Activated T-cell treated with anti-CD3 and anti-CD28 coated beads, Interleukin-2, amount 50 U/mL, for 48 hours (primary cell): ENCODE results near the gene STRAP.

Experiments
- DNase-seq, 2 experiments: peaks; one replicate each; pipeline ENCODE4 v3.0.0-alpha.2; 2020

STRAP gene, protein sequence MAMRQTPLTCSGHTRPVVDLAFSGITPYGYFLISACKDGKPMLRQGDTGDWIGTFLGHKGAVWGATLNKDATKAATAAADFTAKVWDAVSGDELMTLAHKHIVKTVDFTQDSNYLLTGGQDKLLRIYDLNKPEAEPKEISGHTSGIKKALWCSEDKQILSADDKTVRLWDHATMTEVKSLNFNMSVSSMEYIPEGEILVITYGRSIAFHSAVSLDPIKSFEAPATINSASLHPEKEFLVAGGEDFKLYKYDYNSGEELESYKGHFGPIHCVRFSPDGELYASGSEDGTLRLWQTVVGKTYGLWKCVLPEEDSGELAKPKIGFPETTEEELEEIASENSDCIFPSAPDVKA

DNA sequence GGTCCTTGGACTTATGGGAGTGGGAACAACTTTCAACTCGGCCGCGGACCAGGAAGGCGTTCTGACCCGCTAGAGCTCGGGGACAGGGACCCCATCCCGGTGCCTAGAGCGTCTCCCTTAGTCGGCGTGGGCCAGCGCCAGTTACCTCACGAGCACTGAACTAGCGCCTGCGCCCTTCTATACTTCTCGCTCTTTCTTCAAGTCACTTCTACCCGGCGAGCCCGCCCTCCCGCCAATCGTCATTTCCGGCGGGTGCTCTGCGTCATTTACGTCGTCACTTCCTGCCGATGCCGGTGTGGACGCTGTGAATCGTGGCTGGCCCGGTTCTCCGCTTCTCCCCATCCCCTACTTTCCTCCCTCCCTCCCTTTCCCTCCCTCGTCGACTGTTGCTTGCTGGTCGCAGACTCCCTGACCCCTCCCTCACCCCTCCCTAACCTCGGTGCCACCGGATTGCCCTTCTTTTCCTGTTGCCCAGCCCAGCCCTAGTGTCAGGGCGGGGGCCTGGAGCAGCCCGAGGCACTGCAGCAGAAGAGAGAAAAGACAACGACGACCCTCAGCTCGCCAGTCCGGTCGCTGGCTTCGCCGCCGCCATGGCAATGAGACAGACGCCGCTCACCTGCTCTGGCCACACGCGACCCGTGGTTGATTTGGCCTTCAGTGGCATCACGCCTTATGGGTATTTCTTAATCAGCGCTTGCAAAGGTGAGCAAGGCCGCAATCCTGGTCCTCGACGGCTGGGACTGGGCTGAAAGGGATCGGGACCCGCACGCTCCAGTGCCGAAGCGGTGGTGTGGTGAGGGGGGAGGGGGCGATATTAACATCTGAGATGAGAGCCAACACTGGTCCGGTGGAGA is at the start of gene STRAP:
STRAP (plus strand) TSS at position 270 of the 854 bp plus-strand sequence; CDS start at position 591, 321 bp downstream.
- DNase-seq = peak; percentile 97

DNA sequence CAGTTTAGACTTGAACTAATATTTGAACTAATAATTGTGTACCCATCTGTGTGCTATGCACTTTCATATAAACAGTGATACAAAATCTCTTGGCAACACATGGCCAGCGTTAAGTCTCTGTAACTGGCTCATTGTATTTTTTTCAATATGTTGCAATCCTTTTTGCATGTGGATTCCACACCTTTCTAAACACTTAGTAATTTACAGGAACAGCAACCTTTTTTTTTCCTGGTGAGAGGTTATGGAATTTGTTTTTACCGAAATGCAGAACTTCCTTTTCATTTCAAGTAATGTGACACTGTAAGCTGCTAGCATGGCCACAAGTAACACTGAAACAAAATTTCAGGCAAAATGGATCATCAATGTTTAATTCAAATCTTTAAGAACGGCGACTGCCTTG is 47.6 kb upstream of the STRAP start:
- DNase-seq = no peak

DNA sequence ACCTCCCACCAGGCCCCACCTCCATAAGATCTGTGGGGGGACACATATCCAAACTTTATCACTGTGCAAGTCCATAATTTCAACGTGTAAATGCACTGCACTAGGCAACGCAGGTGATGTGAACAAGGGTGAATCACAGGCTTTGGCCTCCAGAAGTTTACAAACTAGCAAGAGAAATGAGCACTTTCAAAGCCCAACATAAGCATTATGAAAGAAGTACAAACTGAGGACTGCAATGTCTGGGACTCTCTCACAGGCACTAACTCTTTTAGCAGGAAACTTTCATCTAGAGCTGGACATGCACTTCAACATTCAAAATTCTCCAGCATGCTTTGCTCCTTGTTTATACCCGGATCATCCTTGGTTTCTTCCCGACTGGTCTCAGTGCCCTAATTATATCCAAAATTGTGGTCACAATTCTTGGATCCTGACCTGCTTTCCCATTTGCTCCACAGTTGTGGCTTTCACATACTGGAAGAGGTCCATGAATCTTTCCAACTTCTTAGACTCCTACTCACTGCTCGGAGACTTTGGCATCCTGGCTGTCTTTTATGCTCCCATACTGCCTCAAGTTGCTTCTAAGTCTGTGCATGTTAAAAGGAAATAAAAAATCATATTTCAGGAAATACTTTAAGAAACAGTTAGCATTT is 44.9 kb upstream of the STRAP start:
- no peak for DNase-seq

DNA sequence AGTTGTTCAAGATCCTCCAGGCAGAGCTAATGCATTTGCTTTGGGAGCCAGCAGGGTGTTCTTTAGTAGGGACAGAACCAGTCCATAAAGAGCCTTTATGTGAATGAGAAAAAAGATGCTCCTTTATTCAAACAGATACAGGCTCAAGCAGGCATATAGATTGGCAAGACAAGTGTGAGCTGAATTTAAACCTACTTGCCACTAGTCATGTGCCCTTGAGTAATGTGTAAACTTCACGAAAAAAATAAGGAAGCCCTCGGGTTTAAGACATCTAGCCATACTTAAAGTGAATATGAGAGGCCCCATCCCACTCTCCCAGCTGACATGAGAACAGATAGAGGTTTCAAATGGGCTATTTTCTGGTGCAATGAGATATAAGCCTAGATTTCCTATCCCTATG is 43.1 kb upstream of the STRAP start:
- no peak for DNase-seq

DNA sequence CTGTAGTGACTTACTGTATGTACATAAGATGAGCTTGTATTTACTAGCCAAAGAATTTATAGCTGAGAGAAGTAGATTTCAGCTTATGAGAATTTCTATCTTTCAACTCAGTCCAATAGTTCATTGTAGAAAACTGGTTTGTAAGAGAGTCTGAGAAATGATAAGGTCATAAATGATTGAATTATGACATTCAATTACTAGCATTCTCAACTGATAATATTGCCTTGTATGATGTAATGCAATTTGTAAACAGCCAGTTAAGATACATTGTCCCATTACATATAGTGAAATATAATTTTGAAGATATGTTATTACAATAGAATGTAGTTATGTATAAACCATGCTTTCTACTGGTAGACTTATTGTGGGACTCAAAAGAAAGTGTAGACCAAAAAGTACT is 42.5 kb upstream of the STRAP start:
- no peak for DNase-seq

DNA sequence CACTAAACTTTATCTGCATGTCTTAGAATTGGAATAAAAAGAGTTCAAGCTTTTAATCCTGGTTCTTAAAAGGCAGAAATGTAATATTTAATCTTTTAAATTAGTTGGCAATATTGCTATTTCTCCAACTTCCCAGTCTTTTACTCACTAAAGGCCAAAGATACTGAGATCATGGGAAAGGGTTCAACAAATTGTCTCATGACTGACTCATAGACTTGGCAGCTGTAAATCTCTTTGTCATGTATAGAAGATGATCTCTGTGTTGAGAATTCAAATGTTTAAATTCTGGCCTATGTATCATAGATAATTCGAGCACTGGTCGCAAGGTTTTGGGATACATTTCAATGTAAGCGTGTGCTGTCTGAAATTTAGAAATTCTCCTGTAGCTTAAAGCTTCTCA is 40.1 kb upstream of the STRAP start:
- DNase-seq = no peak

DNA sequence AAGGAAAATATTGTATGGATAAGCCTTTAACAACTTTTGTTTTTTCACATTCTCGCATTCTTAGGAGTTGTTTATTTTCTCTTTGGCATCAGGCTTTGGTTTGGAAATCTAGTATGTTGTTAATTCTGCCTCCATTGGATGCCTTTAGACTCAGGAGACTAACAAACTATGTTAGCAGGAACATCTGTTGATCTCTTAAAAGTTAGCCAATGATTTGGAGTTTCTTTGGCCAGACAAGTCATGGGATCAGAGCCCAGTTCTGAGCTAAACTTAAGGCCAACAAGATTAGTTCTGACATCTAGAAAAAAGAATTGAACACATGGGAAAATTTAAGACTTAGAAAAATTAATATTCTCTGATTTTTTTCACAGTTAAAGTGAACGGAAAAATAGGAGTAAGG is 35.3 kb upstream of the STRAP start:
- no peak for DNase-seq

DNA sequence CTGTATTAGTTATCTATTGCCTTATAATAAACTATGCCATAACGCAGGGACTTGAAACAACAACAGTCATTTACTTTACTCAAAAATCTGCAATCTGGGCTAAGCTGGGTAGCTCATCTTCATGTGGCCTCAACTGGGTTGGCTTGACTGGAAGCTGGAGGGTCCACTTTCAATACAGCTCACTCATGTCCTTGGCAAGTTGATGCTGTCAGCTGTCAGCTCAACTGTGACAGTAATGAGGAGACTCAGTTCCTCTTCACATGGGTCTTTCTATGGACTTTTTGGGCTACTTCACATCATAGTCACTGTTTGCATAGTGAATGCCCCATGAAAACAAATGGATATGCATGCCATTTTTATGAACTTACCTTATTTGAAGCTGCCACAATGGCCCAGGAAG is 33.6 kb upstream of the STRAP start:
- DNase-seq = no peak

DNA sequence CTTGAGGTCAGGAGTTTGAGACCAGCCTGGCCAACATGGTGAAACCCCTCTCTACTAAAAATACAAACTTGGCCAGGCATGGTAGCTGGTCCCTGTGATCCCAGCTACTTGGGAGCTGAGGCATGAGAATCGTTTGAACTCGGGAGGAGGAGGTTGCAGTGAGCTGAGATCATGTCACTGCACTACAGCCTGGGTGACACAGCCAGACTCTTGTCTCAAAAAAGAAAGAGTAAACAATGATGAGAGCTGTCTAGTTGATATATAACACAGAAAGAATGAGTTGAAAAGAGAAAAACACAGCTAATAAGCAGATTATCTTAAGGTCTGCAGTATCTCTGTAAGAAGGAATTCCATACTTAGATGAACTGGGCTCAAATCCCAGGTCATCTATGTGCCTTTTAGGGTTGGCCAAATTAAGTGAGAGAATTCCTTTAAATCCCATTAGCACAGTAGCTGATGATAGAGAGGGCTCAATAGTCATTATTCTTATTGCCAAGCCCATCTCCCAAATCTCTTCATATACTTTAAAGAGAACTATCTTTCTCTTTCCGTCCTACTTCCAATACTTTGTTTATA is 31.1 kb upstream of the STRAP start:
- no peak for DNase-seq

DNA sequence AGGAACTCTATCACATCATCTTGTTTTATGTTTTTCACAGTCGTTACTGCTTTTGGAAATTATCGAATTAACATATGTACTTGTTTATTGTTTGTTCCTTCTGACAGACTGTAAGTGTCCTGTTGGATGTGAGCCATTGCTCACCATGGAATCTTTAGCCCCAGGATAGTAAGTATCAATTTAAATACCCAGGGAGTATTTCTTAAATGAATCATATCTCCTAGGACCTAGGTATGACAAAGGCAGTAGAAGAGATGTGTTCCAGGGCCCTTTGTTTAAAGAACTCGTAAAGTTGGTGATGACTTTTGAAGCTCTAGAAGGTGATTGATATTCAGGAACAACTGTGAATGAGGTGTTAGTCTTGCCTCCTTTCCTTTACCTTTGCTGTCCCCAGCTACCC is 30.3 kb upstream of the STRAP start:
- DNase-seq = no peak

DNA sequence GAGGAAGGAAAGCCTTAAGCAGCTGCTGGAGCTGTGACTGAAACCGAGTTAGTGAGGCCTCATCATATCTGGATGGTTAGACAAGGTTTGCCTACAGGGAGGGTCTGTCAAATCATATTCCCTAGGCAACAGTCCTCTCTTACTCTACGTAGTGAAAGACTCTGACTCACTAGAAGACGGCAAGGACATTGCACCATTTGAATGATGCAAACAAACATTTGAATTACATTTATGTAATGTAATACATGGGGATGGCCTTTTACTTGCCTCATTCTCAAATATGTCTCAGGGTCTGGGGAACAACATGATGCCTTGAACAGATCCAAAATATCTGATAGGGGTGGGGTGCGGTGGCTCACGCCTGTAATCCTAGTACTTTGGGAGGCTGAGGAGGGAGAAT is 29.8 kb upstream of the STRAP start:
- no peak for DNase-seq

DNA sequence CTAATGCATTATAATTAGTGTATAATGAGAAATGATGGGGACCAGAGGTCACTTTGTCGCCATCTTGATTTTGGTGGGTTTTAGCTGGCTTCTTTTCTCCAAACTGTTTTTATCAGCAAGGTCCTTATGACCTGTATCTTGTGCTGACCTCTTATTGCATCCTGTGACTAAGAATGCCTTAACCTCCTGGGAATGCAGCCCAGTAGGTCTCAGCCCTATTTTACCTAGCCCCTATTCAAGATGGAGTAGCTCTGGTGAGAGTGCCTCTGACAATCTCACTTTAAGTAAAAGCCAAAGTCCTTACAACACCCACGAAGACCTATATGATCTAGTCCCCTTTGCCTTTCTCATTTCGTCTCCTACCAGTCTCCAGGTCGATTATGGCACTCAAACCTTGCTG is 28.3 kb upstream of the STRAP start:
- no peak for DNase-seq

DNA sequence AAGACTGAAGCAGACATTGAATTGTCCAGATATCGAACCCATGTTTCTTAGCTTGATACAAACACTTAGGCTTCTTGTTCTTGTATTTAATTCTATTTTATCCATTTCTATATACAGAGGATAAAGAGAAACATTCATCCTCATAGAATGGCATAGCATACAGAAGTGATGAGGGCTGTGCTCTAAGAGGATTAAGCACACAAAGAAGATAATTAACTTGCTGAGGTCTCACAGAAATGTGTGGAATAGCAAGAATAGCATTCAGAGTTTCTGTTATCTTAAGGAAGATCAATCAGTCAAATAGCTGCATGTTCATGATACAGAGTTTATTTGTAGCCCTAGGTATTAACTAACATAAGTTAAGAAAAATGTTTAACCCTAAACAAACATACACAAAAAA is 27.3 kb upstream of the STRAP start:
- no peak for DNase-seq

DNA sequence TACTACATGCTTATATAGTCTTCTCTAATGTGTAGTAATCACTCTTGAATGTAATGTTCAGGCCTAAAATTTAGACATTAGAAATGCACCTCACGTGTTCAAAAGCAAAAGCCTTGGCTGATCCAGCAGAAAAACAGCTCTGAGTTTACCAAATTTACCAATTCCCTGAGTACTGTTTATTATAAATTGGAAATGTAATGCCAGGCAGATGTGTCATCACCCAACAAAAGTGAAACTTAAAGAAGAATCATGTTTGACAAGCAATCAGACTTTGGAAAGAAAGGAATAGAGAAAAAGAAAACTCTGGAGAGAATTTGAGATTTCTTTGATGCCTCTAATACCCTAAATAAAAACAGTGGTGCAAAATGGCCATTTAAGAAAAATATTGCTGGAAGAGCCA is 26.5 kb upstream of the STRAP start:
- DNase-seq = no peak

DNA sequence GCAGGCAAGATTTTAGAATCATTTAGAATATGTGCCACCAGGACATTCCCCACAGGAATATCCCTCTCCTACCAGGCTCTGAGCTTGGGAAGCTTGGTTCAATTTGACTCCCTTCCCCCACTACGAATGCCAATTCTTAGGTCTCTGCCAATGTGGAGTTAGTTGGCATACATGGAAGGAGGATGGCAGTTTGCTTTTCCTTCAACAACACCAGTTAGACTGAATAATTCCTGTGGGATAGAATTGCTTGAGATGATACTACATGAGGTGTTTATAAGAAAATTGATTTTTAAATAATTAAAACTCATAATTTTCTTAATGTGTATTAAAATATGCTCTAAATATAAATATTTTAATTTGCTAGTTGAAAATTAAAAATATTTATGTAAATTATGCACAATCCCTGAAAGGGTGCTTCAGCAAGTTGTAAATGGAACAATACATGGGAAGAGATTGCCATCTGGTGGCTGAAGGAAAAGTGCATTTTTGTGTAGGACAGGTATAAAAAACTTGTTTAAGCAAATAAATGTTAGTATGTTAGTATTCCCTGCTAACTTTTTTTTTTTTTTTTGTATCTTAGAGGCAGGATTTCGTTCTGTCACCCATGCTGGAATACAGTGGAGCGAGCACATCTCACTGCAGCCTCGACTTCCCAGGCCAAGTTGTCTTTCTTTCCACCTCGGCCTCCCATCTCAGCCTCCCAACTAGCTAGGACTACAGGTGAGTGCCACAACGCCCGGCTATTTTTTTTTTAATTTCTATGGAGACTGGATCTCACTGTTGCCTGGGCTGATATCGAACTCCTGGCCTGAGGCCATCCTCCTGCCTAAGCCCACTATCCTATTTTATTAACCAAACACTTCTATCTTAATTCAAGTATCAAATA is 25.8 kb upstream of the STRAP start:
- peak in 1 of 2 experiments; percentile 23 for DNase-seq

DNA sequence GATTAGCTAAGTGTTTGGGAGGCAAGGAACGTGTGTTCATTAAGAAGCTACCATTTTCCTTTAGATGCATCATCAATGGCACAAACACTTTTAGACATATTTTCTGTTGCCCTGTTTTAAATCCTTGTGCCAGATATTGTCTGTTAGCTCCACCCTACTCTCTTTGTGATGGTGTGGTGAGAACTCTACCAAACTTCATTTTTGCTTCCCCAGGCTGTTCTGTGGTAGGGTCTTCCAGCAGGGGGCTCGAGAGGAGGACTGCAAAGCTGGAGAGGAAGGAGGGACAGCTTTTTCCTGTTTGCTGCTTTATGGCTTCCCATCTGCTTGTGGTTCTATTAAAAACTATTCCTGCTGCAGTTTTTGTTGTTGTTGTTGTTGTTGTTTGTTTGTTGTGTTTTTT is 23.8 kb upstream of the STRAP start:
- DNase-seq = no peak

DNA sequence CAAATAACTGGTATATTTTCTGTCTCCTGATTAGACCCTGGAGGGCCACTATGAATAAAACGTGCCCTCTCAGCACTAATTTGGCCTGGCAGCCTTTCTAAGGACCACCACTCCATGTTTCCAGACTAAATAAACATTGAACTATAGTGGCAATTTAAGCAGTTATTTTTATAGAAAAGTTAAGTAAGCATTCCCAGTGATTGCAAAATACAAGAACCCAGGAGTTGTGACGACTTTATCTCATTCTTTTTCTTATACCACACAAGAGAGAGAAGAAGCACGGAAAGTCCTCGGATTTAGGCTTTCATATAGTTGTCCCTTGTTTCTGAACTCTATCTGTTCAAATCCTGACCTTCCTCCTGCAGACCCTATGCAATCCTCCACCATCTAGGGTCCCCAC is 23.1 kb upstream of the STRAP start:
- no peak for DNase-seq

DNA sequence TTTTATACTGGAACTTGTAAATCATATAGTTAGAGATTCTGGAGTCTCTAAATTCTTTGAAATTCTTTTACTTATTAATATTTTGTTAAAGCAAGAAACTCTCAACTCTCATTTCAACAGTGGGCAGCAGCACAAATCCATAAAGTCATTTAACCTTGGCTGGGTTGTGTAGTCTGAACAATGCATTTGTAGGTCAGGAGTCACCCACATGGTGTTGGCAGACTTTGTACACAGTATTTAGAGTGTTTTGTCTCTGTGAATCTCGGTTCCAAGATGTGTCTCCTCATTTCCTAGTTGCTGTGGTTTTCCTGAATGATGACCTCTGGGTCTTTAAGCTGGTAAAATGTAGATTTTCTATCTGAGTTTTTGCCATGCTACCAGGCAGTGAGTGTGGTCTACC is 20.8 kb upstream of the STRAP start:
- no peak for DNase-seq

DNA sequence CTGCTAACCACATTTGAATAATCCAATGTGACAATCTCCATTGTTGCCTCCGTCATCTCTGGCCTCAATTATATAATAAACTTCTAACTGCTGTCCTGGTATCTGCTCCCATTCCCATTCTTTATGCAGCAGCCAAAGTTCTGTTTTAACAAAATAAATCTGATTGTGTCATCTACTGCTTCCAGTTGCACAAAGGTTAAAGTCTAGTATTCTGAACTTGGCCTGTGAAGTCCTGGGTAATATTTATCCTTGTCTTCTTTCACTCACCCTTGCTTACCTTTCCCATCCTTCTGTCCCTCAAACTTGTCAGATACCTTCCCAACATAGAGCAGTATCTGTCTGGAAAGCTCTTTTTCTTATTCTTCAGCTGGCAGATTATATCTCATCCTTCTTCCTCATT is 19.3 kb upstream of the STRAP start:
- no peak for DNase-seq

DNA sequence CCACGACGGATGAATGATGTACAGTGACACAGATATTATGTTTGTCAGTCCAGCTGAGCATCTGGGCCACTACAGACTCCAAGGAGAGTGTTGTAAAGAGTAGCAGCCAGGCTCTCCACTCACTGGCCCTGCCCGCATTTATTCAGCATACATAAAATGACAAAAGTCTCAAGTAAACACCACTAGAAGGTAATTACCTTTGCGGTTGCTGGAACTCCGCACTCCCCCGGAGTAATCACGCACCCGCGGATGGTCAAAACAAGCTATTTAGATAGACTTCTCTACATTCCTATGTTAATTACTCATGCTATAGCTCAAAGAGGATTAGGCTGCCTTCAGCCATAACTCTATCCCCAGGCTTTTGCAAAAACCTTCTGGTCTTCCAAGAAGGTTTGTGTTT is 18.8 kb upstream of the STRAP start:
- no peak for DNase-seq

DNA sequence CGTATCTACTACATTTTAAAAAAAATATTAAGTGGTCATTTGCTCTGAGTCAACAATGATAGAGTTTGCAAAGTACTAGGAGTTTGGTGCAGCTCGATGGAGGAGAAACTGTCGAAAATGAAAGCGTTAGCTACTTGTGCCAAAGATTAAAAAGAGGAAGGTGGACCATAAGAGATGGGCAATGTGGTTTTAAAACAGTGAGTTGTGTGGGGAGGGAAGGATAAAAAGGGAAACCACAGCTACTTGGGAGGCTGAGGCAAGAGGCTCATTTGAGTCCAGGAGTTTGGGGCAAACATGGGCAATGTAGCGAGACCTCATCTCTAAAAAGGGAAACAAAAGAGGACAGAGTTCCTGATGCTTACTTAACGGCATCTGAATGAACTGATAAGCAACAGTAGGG is 18.2 kb upstream of the STRAP start:
- DNase-seq = no peak

DNA sequence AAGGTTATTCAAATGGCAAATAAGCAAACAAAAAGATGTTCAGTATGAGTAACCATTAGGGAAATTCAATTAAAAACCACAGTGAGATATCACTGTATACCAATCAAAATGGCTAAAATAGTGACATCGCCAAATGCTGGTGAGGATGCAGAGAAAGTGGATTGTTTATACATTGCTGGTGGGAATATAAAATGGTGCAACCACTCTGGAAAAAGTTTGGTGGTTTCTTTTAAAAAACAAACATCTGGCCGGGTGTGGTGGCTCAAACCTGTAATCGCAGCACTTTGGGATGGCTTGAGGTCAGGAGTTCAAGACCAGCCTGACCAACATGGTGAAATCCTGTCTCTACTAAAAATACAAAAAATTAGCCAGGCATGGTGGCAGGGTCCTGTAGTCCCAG is 14.0 kb upstream of the STRAP start:
- DNase-seq = no peak

DNA sequence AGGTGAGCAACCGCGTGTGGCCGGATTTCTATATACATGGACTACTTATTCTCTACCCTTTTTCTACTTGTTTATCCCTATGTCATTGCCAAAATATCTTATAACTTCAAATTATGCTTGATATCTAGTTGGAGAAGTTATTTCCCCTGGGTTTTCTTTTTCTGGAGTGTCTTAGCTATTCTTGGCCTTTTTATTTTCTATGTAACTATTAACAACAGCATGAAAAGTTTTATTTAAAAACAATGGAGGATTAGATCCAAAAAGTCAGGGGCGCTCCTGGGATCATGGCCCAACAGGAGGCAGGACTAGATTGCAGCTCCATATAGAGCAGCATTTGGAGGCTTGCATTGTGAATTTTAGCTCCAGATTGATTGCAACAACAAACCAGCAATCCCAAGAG is 8.6 kb upstream of the STRAP start:
- no peak for DNase-seq
